Measurements from ENCODE around the gene CCL25. TPM values are rescaled to one million over a fixed set of nuclear protein-coding genes. Genes with fewer than 3 reads are reported as not detected.
"Not testable (repeated sequence)": the region's sequence is repeated elsewhere in the genome, so short reads cannot be mapped to it uniquely, and the experiment has no call there.

CCL25 gene
- total RNA-seq, 4 donors from 2014 or later: not detected

DNA sequence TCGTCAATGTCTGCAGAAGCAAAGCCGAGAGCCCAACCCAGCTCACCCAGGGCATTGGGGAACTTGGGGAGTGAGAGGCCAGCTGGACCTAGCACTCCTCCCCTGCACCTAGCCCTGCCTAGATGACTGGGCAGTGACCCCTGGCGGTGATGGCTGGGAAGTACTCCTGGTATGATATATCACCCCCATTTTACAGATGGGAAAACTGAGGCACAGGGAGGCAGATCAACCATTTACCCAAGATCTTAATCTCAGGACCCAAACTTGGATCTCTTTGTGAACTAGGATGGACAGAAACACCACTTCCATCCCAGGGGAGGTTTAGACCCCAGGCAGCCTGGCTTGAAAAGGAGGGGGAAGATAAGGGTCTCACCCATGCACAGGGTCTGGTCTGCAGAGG lies 43.5 kb downstream of the CCL25 start:
- Histone ChIP-seq H3K27me3 (no peaks in the 10 kb centered on the region), H3K27ac (no peak overlapping the region), H3K4me1 (no peaks in the 10 kb centered on the region), H3K36me3 (no peaks in the 10 kb centered on the region), H3K9me3 (no peaks in the 10 kb centered on the region), H3K4me3 (replicated peaks in 1 of 3) (no peak overlapping the region)
- DNase-seq: no peak
- WGBS, 2 donors: 100% methylated on average over 2 to 3 of the region's 3 CpGs
- intact Hi-C loops (cut with DNase I): no loop called here
- TF ChIP-seq POLR2A (IDR thresholded peaks at IDR 0.05): no peak
- TF ChIP-seq, protein P1, sequence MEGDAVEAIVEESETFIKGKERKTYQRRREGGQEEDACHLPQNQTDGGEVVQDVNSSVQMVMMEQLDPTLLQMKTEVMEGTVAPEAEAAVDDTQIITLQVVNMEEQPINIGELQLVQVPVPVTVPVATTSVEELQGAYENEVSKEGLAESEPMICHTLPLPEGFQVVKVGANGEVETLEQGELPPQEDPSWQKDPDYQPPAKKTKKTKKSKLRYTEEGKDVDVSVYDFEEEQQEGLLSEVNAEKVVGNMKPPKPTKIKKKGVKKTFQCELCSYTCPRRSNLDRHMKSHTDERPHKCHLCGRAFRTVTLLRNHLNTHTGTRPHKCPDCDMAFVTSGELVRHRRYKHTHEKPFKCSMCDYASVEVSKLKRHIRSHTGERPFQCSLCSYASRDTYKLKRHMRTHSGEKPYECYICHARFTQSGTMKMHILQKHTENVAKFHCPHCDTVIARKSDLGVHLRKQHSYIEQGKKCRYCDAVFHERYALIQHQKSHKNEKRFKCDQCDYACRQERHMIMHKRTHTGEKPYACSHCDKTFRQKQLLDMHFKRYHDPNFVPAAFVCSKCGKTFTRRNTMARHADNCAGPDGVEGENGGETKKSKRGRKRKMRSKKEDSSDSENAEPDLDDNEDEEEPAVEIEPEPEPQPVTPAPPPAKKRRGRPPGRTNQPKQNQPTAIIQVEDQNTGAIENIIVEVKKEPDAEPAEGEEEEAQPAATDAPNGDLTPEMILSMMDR (IDR thresholded peaks at IDR 0.05): no peak

DNA sequence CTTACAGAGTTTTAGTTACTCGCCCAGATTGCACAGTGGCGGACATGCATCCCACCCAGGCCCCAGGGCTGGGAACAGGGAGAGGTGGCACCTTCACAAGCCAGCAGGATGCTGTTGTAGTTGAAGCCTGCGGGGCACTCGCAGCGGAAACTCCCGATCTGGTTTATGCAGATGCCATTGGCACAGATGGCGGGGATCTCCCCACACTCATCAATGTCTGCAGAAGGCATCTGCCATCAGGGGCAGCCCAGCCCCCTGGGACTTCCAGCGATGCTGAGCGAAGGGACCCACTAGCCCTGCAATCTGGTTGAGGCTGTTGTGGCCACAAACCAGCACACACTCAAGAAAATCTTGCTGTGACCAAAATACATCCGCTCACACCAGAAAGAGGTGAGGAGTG lies 44.6 kb downstream of the CCL25 start:
- DNase-seq: no peak
- 93 to 94% methylated on average over 10 of the region's 10 CpGs for WGBS, 2 donors
- no peaks in the 10 kb centered on the region for H3K9me3 ChIP-seq
- intact Hi-C loops (cut with DNase I): no loop called here
- H3K27me3 ChIP-seq: no peaks in the 10 kb centered on the region
- H3K36me3 ChIP-seq: no peaks in the 10 kb centered on the region
- no peak overlapping the region for H3K4me3 ChIP-seq (replicated peaks in 1 of 3)
- no peak overlapping the region for H3K27ac ChIP-seq
- no peaks in the 10 kb centered on the region for H3K4me1 ChIP-seq
- TF ChIP-seq, protein P1 (IDR thresholded peaks at IDR 0.05): no peak
- no peak for TF ChIP-seq POLR2A (IDR thresholded peaks at IDR 0.05)

DNA sequence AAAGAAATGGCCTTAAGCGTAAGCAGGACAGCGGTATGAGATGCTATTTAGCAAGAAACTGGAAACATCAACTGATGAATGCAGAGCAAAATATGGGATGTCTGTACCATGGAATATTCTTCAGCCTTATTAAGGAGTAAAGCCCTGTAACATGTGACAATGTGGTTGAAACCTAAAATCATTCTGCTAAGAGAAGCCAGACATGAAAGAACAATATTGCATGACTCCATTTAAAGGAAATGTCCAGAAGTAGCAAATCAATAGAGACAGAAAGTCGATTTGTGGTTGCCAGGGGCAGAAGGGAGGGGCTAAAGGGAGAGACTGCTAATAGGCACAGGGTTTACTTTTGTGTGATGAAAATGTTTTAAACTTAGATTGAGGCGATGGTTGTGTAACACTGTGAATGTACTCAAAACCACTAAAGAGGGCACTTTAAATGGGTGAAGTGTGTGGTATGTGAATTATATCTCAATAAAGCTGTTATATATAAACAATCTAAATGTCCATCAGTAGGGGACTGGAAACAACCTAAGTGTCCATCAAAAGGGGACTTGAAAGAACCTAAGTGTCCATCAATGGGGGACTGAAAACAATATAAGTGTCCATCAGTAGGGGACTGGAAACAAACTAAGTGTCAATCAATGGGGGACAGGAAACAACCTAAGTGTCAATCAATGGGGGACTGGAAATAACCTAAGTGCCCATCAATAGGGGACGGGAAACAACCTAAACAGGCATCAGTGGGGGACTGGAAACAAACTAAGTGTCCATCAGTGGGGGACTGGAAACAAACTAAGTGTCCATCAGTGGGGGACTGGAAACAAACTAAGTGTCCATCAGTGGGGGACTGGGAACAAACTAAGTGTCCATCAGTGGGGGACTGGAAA lies 45.4 kb downstream of the CCL25 start:
- intact Hi-C loops (cut with DNase I): no loop called here

DNA sequence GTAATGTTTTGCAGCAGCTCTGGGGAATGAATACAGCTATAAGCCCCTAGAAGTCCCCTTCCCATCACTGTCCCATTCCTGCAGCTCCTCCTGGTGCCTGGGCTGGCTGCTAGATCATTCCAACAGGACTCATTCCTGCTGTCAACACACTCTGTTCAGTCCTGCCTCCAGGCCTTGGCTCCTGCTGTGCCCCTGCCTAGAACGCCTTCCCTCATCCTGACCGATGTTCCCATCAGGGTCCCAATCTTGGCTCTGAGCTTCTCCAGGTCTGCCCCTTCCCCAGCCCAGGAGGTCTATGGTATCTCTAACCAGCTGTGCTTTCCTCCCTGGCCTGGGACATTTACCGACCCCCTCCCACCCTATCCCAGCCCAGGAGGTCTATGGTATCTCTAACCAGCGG lies 48.8 kb downstream of the CCL25 start:
- 96 to 97% methylated on average over 4 of the region's 4 CpGs for WGBS, 2 donors
- Histone ChIP-seq H3K27me3 (no peaks in the 10 kb centered on the region), H3K4me1 (no peaks in the 10 kb centered on the region), H3K36me3 (no peaks in the 10 kb centered on the region), H3K4me3 (replicated peaks in 1 of 3) (no peak overlapping the region), H3K27ac (no peak overlapping the region), H3K9me3 (no peaks in the 10 kb centered on the region)
- TF ChIP-seq, protein P1 (IDR thresholded peaks at IDR 0.05): no peak
- TF ChIP-seq POLR2A (IDR thresholded peaks at IDR 0.05): no peak
- intact Hi-C loops (cut with DNase I): no loop called here
- DNase-seq: no peak

More for the DNA sequence above, 45.4 kb downstream of the CCL25 start:
- no peaks in the 10 kb centered on the region for H3K36me3 ChIP-seq
- H3K4me1 ChIP-seq: no peaks in the 10 kb centered on the region
- TF ChIP-seq POLR2A (IDR thresholded peaks at IDR 0.05): no peak
- TF ChIP-seq, protein P1 (IDR thresholded peaks at IDR 0.05): no peak
- no peak overlapping the region for H3K27ac ChIP-seq
- no peak for DNase-seq
- no peak overlapping the region for H3K4me3 ChIP-seq (replicated peaks in 1 of 3)
- WGBS, 2 donors: 82 to 92% methylated on average over 5 of the region's 5 CpGs
- H3K9me3 ChIP-seq: no peaks in the 10 kb centered on the region
- H3K27me3 ChIP-seq: no peaks in the 10 kb centered on the region

DNA sequence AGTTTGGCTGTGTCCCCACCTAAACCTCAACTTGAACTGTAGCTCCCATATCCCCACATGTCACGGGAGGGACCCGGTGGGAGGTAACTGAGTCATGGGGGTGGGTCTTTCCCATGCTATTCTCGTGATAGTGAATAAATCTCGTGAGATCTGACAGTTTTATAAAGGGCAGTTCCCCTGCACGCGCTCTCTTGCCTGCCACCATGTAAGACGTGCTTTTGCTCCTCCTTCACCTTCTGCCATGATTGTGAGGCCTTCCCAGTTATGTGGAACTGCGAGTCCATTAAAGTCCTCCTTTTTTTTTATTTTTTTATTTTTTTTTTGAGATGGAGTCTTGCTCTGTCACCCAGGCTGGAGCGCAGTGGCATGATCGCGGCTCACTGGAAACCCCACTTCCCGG lies 49.4 kb downstream of the CCL25 start:
- DNase-seq; H3K4me1 ChIP-seq; H3K27ac ChIP-seq; H3K9me3 ChIP-seq; H3K4me3 ChIP-seq (replicated peaks in 1 of 3); H3K36me3 ChIP-seq; intact Hi-C loops (cut with DNase I); H3K27me3 ChIP-seq: not testable (repeated sequence)
- WGBS, 2 donors: 85% methylated on average over 12 of the region's 12 CpGs
